Measurements from ENCODE around the gene GALNT14.

GALNT14 gene

GRCh38 chr2:30888852-30889409, 249.3 kb downstream of the GALNT14 start:
- DNase-seq (ENCODE audit: low read depth), result no peak

GRCh38 chr2:30886080-30886479, 252.2 kb downstream of the GALNT14 start:
- no peak for DNase-seq (ENCODE audit: low read depth)

GRCh38 chr2:30883822-30884221, 254.4 kb downstream of the GALNT14 start:
- no peak for DNase-seq (ENCODE audit: low read depth)

GRCh38 chr2:30883184-30883583, 255.1 kb downstream of the GALNT14 start:
- no peak for DNase-seq (ENCODE audit: low read depth)

- DNase-seq (ENCODE audit: low read depth), result no peak
These were observed 257.7 kb downstream of the GALNT14 start for GRCh38 chr2:30880516-30880915.

- no peak for DNase-seq (ENCODE audit: low read depth)
These were observed 260.4 kb downstream of the GALNT14 start for GRCh38 chr2:30877833-30878232.

GRCh38 chr2:30872797-30873196, 265.4 kb downstream of the GALNT14 start:
- no peak for DNase-seq (ENCODE audit: low read depth)

GRCh38 chr2:30871980-30872789, 266.1 kb downstream of the GALNT14 start:
- DNase-seq (ENCODE audit: low read depth), result no peak

GRCh38 chr2:30871440-30871839, 266.8 kb downstream of the GALNT14 start:
- no peak for DNase-seq (ENCODE audit: low read depth)

GRCh38 chr2:30869988-30870387, 268.3 kb downstream of the GALNT14 start:
- DNase-seq (ENCODE audit: low read depth), result no peak

- DNase-seq (ENCODE audit: low read depth), result no peak
These were observed 270.9 kb downstream of the GALNT14 start for GRCh38 chr2:30867385-30867784.

- DNase-seq (ENCODE audit: low read depth), result no peak
These were observed 271.3 kb downstream of the GALNT14 start for GRCh38 chr2:30866974-30867373.

- no peak for DNase-seq (ENCODE audit: low read depth)
These were observed 272.2 kb downstream of the GALNT14 start for GRCh38 chr2:30865892-30866681.

- no peak for DNase-seq (ENCODE audit: low read depth)
These were observed 273.0 kb downstream of the GALNT14 start for GRCh38 chr2:30865243-30865642.

GRCh38 chr2:30862054-30862651, 276.1 kb downstream of the GALNT14 start:
- peak; percentile 70 for DNase-seq (ENCODE audit: low read depth)

- no peak for DNase-seq (ENCODE audit: low read depth)
These were observed 277.5 kb downstream of the GALNT14 start for GRCh38 chr2:30860726-30861125.
